ENCODE data around the gene TUBB8.
"Not testable (repeated sequence)": the region's sequence is repeated elsewhere in the genome, so short reads cannot be mapped to it uniquely, and the experiment has no call there.

The TUBB8 gene

DNA sequence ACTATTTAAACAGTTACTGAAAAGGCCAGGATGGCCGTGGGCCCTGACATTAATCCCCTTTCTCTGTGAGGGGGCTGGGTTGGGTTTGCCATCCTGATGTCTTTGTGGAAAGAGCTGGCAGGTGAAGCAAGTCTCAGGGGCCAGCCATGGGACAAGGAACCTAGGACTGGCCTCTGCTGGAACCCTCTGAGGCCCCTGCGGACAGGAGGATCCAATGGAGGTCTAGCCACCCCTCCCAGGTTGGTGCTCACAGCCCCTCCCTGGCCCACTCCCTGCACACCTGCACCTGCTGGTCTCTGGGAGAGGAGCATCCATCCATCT lies 35.8 kb downstream of the TUBB8 start:
- not testable (repeated sequence) for DNase-seq

DNA sequence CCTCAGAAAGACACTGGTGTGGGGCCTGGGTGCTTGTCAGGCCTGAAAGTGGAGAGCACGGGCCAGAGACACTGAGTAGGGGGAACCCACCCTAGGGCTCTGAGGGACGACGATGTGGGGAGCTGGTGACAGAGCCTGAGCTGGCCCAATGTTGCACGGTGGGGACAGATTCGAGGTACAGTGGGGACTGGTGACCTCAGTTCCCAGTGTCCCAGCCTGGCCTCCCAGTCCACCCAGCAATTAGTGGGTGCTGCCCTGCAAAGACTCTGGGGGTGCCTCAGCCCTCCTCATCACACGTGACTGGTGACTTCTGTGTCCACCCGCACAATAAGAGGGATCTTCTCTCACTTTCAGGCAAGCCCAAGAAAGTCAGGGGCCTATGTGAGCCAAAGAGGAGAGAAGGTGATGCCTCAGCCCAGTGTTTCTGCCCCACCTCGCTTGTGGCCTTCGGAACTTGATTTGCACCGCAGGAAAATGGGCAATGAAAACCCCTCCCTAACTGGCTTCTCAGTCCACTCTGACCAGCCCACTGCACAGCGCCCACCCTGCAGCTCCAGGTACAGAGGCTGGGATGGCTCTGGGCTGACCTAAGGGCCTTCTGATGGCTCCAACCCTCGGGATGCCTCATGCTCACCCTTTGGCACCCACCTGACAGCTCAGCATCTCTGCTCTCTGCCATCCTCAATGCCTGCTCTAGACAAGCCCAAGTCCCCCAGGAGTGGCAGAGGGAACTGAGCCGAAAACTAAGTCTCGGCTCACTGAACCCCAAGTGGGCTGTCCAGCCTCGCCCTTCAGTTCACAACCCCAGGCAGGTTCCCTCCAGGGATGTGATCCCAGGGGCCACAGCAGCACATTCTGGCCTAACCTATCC lies 36.4 kb downstream of the TUBB8 start:
- not testable (repeated sequence) for DNase-seq

- peak in 1 of 2 experiments; percentile 5 for DNase-seq
Observed at GRCh38 chr10:11260-11659, 37.8 kb downstream of the TUBB8 start.

DNA sequence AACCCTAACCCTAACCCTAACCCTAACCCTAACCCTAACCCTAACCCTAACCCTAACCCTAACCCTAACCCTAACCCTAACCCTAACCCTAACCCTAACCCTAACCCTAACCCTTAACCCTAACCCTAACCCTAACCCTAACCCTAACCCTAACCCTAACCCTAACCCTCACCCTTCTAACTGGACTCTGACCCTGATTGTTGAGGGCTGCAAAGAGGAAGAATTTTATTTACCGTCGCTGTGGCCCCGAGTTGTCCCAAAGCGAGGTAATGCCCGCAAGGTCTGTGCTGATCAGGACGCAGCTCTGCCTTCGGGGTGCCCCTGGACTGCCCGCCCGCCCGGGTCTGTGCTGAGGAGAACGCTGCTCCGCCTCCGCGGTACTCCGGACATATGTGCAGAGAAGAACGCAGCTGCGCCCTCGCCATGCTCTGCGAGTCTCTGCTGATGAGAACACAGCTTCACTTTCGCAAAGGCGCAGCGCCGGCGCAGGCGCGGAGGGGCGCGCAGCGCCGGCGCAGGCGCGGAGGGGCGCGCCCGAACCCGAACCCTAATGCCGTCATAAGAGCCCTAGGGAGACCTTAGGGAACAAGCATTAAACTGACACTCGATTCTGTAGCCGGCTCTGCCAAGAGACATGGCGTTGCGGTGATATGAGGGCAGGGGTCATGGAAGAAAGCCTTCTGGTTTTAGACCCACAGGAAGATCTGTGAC lies 38.7 kb downstream of the TUBB8 start:
- not testable (repeated sequence) for DNase-seq

All from stimulated activated CD4-positive, alpha-beta T cell treated with anti-CD3 and anti-CD28 coated beads, Interleukin-4, amount 100 ng/mL, for 4 hours (primary cell).